Measurements from ENCODE around the gene EFCAB11. TPM values are rescaled to one million over a fixed set of nuclear protein-coding genes. Genes with fewer than 3 reads are reported as not detected.

The EFCAB11 gene
- total and polyA plus RNA-seq, 2 donors (not counting 3 experiments of a cell fraction or from before 2014, with no cell fraction given): 2.8 to 6.3 TPM

GRCh38 chr14:89767861-89768268 is 186.7 kb downstream of the EFCAB11 start:
- BruUV-seq (replicated peaks): no TSS peak
- no peaks in the 10 kb centered on the region for H3K9me3 ChIP-seq (replicated peaks; ENCODE audit: control insufficient read depth, insufficient read depth, low read length)
- TF ChIP-seq CTCF (IDR thresholded peaks at IDR 0.05; ENCODE audit: extremely low read depth in 1 of 2, insufficient read depth in 1 of 2, low read depth in 1 of 2, low read length in 2 of 2): peak; percentile 45 to 65
- no peak for TF ChIP-seq GATA2 (IDR thresholded peaks at IDR 0.05; ENCODE audit: insufficient read depth, insufficient read length, low read depth, low read length)
- TF ChIP-seq FOS (IDR thresholded peaks at IDR 0.05; ENCODE audit: borderline replicate concordance, insufficient read depth, low read length): no peak
- no peak for TF ChIP-seq MAX (IDR thresholded peaks at IDR 0.05; ENCODE audit: insufficient read depth, insufficient read length)
- dilution Hi-C loops (cut with MboI; ENCODE audit: extremely low pct_ligation_motif_present, low sequenced_read_pairs) (no loop called here), intact Hi-C loops (cut with micrococcal nuclease) (loop anchor here (1.0 to 5.0 kb wide), 3 partner anchors 591 to 741 kb away; no protein-coding TSS in a partner anchor)
- no peak overlapping the region for H2AFZ ChIP-seq (ENCODE audit: low read depth, low read length)
- H3K27ac ChIP-seq (ENCODE audit: insufficient read depth, low read depth, low read length): no peak overlapping the region
- FAIRE-seq (peak; percentile 74), DNase-seq (ENCODE audit: low read depth, low spot score) (peak; percentile 44)
- no peaks in the 10 kb centered on the region for H3K36me3 ChIP-seq (ENCODE audit: control insufficient read depth in 2 of 2, extremely low read depth in 1 of 2, insufficient read depth in 2 of 2, low read length in 2 of 2)
- H3K9ac ChIP-seq (replicated peaks; ENCODE audit: extremely low read depth, insufficient read depth, low read length): no peak overlapping the region
- POLR2A ChIA-PET: no interaction called here
- no peak overlapping the region for H3K4me2 ChIP-seq (ENCODE audit: insufficient read depth, low read length)
- CTCF ChIA-PET: interaction anchor here (1.4 to 1.7 kb wide), 2 partner anchors 727 to 741 kb away, joined by 4 to 10 read pairs; no protein-coding TSS in a partner anchor
- H3K4me1 ChIP-seq (ENCODE audit: control insufficient read depth, extremely low read depth, insufficient read depth, low read length): peaks cover 17% of the 10 kb centered on the region
- H3K27me3 ChIP-seq (ENCODE audit: control insufficient read depth in 2 of 2, insufficient read depth in 2 of 2, low read length in 2 of 2): no peaks in the 10 kb centered on the region
- no peak overlapping the region for H3K4me3 ChIP-seq (replicated peaks in 1 of 3; ENCODE audit: insufficient read depth in 1 of 3, low read depth in 1 of 3, low read length in 3 of 3)
- no peaks in the 10 kb centered on the region for H3K79me2 ChIP-seq (ENCODE audit: control insufficient read depth, insufficient read depth, low read length)
- H3K9me1 ChIP-seq (replicated peaks; ENCODE audit: control insufficient read depth, extremely low read depth, insufficient read depth, low read length): no peaks in the 10 kb centered on the region
- no peaks in the 10 kb centered on the region for H4K20me1 ChIP-seq (replicated peaks; ENCODE audit: control insufficient read depth, extremely low read depth, insufficient read depth, low read length)

- ChIA-PET CTCF (interaction anchor here (1.0 to 1.7 kb wide), 3 partner anchors 726 to 740 kb away, joined by 3 to 10 read pairs (median 4); no protein-coding TSS in a partner anchor), POLR2A (no interaction called here)
- Histone ChIP-seq H3K4me1 (ENCODE audit: control insufficient read depth, extremely low read depth, insufficient read depth, low read length) (peaks cover 17% of the 10 kb centered on the region), H3K36me3 (ENCODE audit: control insufficient read depth in 2 of 2, extremely low read depth in 1 of 2, insufficient read depth in 2 of 2, low read length in 2 of 2) (no peaks in the 10 kb centered on the region), H2AFZ (ENCODE audit: low read depth, low read length) (no peak overlapping the region), H3K9me1 (replicated peaks; ENCODE audit: control insufficient read depth, extremely low read depth, insufficient read depth, low read length) (no peaks in the 10 kb centered on the region), H4K20me1 (replicated peaks; ENCODE audit: control insufficient read depth, extremely low read depth, insufficient read depth, low read length) (no peaks in the 10 kb centered on the region), H3K9me3 (replicated peaks; ENCODE audit: control insufficient read depth, insufficient read depth, low read length) (no peaks in the 10 kb centered on the region), H3K9ac (replicated peaks; ENCODE audit: extremely low read depth, insufficient read depth, low read length) (no peak overlapping the region), H3K4me3 (replicated peaks in 1 of 3; ENCODE audit: insufficient read depth in 1 of 3, low read depth in 1 of 3, low read length in 3 of 3) (no peak overlapping the region), H3K27me3 (ENCODE audit: control insufficient read depth in 2 of 2, insufficient read depth in 2 of 2, low read length in 2 of 2) (no peaks in the 10 kb centered on the region), H3K4me2 (ENCODE audit: insufficient read depth, low read length) (no peak overlapping the region), H3K79me2 (ENCODE audit: control insufficient read depth, insufficient read depth, low read length) (no peaks in the 10 kb centered on the region), H3K27ac (ENCODE audit: insufficient read depth, low read depth, low read length) (no peak overlapping the region)
- no peak for TF ChIP-seq POLR2AphosphoS5 (IDR thresholded peaks at IDR 0.05; ENCODE audit: insufficient read depth, low read depth, low read length)
- no peak for TF ChIP-seq JUN (IDR thresholded peaks at IDR 0.05; ENCODE audit: borderline replicate concordance, insufficient read depth, insufficient read length, low read depth)
- TF ChIP-seq GATA2 (IDR thresholded peaks at IDR 0.05; ENCODE audit: insufficient read depth, insufficient read length, low read depth, low read length): no peak
- no peak for TF ChIP-seq MYC (IDR thresholded peaks at IDR 0.05; ENCODE audit: low read depth, low read length)
- TF ChIP-seq MAX (IDR thresholded peaks at IDR 0.05; ENCODE audit: insufficient read depth, insufficient read length): no peak
- no peak for TF ChIP-seq POLR2A (IDR thresholded peaks at IDR 0.05; ENCODE audit: low read depth, low read length)
- no peak for TF ChIP-seq FOS (IDR thresholded peaks at IDR 0.05; ENCODE audit: borderline replicate concordance, insufficient read depth, low read length)
- TF ChIP-seq CTCF (IDR thresholded peaks at IDR 0.05; ENCODE audit: extremely low read depth in 1 of 2, insufficient read depth in 1 of 2, low read depth in 1 of 2, low read length in 2 of 2): no peak
- no peak for TF ChIP-seq EZH2 (IDR thresholded peaks at IDR 0.05; ENCODE audit: borderline replicate concordance, low read depth, low read length, severe bottlenecking)
- BruUV-seq (replicated peaks): no TSS peak
- dilution Hi-C loops (cut with MboI; ENCODE audit: extremely low pct_ligation_motif_present, low sequenced_read_pairs) (no loop called here), intact Hi-C loops (cut with micrococcal nuclease) (loop anchor here (1.0 to 5.0 kb wide), 3 partner anchors 590 to 740 kb away; no protein-coding TSS in a partner anchor)
- no peak for DNase-seq (ENCODE audit: low read depth, low spot score)
- FAIRE-seq: no peak
Observed at GRCh38 chr14:89767131-89767530, 187.4 kb downstream of the EFCAB11 start.

Data from endothelial cell of umbilical vein (primary cell).